Measurements from ENCODE around the gene RIPPLY2. TPM values are rescaled to one million over a fixed set of nuclear protein-coding genes. Genes with fewer than 3 reads are reported as not detected.

RIPPLY2 gene
- total and polyA plus RNA-seq, 9 of the 15 experiments (the other 6 are each of a cell fraction or from before 2014, with no cell fraction given), result not detected

DNA sequence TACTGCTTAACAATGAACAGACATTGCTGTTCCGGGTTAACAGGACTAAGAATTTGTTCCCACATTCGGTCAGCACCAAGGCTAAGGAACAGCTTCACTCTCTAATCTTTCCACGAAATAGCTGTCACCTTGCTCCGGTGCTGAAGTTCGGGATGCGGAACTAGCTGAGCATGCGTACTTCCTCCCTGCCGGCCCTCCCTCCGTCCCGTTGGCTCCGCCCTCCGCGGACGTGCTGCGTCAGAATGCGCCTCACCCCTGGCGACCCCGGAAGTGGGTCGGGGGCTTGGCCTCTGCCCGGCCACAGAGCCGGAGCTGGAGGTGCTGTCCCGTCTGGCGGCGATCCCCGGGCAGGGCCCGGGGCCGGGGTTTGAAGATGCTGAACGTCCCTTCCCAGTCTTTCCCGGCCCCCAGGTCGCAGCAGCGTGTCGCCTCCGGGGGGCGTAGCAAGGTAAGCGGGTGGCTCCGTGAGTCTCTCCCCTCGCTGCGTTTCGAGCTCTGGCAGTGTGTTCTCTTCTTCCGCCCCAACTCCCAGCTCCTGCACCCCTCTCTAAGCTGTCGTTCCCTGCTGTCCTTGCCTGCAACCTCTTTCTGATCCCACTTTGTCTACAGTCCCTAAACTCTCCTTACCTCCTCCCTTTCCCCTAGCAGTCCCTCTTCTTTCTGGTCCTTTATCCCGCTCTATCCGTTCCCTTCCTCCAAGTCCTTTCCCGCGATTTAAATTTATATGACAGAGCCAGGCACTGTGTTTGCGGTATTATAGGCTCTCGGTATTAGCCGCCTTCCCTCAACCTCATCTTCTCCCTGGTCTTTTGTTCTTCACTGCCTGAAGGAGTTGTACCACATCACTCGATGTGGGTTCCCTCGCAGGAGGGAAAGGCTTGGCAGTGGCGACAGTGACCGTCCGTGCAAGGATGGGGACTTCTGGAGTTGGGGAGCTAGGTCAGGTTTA, 6.5 kb downstream of the RIPPLY2 start, which contains the start of gene CYB5R4 (continued):
- TF ChIP-seq ZBTB17 (CRISPR knock-in tag; IDR thresholded peaks at IDR 0.05) (no peak), CBFA2T3 (IDR thresholded peaks at IDR 0.05) (no peak), EGR1 (conservative IDR thresholded peaks at IDR 0.05) (peak; percentile 38; the same call in 1 of the 2 replicates), MEIS2 (IDR thresholded peaks at IDR 0.05; ENCODE audit: partially characterized antibody) (peak; percentile 80), FIP1L1 (IDR thresholded peaks at IDR 0.05; ENCODE audit: low read depth, low read length, poor library complexity, severe bottlenecking) (no peak), PRMT5 (CRISPR knock-in tag; IDR thresholded peaks at IDR 0.05) (peak; percentile 99), TBL1XR1 (IDR thresholded peaks at IDR 0.05; ENCODE audit: low read length in 2 of 2) (peak in 1 of 2 experiments; percentile 47; a peak in 1 of 4 replicates), SPI1 (IDR thresholded peaks at IDR 0.05; ENCODE audit: borderline replicate concordance, low read depth, low read length) (peak; percentile 64; the same call in 1 of the 2 replicates), RCOR1 (IDR thresholded peaks at IDR 0.05; ENCODE audit: borderline replicate concordance in 1 of 2, low read depth in 2 of 2, low read length in 2 of 2) (peak; percentile 28 to 98; a peak in 2 of 4 replicates), HSF4 (CRISPR knock-in tag; IDR thresholded peaks at IDR 0.05; ENCODE audit: borderline replicate concordance) (no peak), E2F8 (IDR thresholded peaks at IDR 0.05; ENCODE audit: low read depth, partially characterized antibody) (peak; percentile 81), ELK3 (CRISPR knock-in tag; IDR thresholded peaks at IDR 0.05) (no peak), STAT5B (CRISPR knock-in tag; IDR thresholded peaks at IDR 0.05) (no peak), HBP1 (CRISPR knock-in tag; IDR thresholded peaks at IDR 0.05) (0 out of 2 replicates have a peak, but pooled peaks have one; percentile 26), HNRNPUL1 (IDR thresholded peaks at IDR 0.05; ENCODE audit: low read length) (no peak)
